CD4-positive, alpha-beta T cell treated with Interleukin-10 for 1 hour (primary cell): ENCODE data around the gene LRRC28.

Experiments used
- DNase-seq: peaks from one replicate; pipeline ENCODE4 v3.0.0-alpha.2; 2020

The LRRC28 gene

DNA sequence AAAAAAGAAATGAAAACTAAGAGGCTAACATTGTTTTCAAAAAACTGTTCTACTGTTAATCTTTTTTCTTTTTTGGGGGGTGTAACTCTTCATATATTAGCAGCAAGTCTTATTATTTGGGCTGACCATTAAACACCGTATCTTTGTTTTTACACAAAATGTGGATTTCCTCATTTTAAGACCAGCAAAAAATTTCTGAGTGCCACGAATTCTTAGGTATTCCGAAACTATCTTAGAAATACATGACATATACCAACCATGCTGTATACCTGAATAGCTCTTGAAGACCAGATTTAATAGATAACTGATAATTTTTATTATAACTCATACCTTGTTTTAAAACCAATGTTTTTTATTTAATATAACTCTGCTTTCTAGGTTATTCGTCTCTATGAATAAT lies 1.3 kb upstream of the LRRC28 start:
- DNase-seq, result no peak

DNA sequence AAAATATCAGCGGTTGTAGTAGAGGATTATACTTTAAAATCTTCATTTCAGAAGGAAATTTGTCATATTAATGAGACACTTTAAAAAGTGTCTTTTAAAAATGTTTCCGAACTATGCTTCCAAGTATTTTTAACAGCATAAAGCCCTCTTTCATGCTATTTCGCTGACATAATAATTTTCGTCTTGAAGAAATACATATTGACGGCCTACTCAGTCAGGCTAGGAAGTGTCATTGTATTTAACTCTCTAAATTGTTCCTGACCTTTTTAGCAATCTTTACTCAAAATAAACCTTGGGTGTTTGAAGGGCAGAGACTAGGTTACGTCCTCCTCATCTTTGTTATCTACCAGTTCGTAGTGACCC lies 806 bp upstream of the LRRC28 start:
- DNase-seq, result no peak

DNA sequence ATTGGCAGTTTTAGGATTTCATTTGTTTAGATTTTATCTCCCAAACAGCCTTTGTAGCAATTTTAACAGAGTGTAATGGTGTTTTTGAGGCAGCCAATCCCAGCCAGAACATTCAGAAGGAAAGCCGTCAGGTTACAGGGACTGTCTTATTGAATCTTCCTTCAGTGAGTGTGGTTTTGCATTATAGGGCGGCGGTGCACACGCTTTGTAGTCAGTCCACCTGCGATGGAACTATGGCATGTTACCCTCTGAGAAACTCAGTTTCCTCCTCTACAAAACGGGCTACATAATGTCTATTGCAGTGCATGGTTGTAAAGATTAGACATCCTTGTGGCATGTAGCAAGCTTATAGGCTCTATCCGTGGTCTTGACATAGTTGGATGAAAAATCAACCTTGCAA lies 1.0 kb downstream of the LRRC28 start:
- DNase-seq, result no peak

DNA sequence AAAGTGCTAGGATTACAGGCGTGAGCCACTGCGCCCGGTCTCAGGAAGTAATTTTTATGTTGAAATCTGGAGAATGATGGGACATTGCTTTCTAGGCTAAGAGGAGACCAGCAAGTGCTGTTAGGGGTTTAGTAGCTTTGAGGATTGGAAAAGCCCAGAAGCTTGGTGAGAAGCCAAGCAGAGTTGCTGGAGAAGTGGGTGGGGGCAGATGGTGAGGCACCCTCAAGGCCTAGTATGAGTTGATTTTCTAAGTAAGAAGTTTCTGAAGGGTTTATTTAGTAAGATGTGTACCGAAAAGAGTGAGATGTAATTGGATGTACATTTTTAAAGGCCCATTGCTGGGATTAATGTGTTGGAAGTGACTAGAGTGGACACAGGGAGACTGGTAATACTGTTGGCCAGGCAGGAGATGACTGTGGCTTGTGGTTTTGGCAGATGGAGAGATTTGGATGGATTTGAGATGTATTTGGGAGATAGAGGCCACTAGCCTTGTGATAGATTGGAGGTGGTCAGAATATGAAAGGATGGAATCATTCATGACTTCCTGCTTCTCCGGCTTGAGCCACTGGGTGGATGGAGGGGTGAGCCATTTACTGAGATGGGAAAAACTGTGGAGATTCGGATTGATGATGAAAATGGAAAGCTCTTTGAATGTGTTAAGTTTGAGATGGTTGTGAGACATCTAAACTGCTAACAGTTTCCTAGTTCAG lies 2.3 kb downstream of the LRRC28 start:
- no peak for DNase-seq

DNA sequence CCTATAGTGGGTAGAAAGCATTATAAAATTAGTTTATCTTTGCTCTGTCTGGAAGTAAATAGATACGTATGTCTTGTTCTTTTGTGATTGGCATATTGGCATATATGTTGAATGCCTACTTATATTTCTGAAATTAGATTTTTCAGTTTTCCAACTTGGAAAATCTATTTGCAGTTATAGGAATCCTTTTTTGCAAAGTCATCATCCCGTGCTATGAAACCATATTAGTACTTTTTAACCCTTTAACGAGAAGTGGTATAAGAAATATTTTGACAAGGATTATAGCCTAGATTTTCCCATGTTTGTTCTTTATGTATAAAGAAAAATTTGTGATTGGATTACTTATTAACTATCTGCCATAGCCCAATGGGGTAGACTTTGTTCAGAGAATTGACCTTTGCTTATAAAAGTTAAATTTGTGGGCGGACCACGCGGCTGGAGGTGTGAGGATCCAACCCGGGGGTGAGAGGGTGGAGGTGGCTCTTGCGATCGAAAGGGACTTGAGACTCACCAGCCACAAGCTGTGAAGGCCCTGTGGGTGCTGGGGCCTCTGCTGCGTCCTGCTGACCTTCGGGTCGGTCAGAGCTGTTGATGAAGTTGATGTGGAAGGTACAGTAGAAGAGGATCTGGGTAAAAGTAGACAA lies 5.9 kb downstream of the LRRC28 start:
- DNase-seq, result no peak

DNA sequence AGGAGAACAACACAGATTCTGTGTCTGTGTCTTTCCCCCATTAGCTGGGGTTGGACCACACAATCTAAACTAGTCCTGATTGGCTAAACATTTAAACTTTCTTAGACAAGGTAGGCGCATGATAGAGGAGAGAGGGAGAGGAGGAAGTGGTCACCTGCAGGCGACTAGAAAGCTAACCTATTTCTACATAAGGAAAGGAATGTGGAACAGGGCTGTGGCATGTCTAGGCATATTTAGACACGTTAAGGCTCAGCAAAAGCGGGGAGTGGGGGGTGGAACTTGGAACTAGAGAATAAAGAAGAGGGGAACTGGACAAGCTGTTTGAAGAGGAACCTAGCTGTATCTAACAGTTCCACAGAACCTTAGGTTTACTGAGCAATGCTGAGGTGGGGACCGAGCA lies 12.8 kb downstream of the LRRC28 start:
- DNase-seq, result no peak

DNA sequence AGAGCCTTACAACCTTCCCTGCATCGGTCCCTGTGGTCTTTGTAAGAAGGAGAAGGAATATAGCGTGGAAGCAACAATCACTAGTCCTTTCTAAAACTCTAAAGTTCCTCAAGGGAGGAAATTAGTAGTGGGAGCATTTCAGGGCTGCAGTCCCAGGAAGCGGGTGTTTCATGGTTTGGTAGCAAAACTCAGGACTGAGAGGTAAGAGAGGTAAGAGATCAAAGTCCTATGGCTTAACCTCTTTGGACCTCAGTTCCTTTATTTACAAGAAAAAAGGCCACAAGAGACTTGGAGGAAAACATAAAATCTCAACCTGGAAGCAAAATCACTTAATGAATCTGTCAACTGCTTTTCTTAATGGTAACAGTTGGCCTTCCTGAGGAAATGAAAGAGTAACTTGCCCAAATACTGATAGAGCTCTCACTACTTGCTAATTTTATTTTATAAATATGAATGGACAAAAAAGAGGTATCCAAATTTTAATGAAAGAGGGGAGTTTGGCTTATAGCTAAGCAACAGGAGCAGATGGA lies 14.3 kb downstream of the LRRC28 start:
- no peak for DNase-seq

DNA sequence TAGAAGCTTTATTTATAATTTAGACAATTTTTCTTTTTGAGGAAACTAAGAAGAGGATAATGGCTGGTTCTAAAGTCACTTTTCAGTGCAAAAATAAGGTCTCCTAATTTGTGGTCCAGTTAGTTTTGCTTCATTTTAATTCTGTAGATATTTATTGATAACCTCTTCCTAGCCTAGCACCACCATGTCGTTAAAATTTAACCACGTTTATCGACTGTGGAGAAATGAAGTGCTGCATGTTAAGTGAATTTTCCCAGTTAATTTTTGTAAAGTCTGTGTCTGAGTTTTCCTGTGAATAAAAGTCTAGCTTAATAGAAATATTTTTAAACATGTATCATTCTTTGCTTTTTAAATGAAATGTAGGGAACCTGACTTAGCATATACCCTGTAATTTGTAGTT lies 16.7 kb downstream of the LRRC28 start:
- no peak for DNase-seq

DNA sequence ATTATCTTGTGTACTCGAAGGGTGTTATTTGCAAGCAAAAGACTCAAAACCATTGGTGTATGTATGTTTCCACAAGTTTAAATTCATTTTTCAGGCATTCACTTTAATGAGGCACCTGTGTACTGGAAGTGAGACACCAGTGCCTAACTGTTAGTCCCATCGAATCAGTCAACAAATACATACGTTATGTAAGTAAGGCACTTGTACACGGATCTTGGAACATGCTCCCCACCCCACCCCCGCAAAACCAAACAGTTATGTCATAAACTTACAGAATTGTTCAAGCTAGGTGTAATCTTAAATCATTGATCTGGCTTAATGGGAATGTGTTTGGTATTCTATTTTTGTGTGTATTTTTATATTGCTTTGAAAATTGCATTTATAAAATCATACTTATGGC lies 17.1 kb downstream of the LRRC28 start:
- no peak for DNase-seq

DNA sequence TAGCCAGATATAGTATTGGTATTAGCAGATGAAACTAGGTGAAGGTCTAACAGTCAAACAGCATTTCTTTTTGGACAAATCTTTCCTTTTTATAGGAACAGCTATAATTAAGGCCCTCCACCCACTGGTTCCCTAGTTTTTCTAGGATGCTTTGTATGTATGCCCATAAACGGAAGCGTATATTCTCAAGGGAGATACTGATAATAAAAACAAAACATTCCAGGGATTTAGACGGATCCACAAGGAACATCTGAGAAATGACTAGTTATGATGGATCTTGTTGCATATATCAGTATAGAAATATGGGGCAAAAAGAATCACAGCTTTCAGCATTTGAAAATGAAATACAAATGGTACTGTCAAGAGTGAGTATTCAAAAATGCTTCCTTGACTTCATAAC lies 22.5 kb downstream of the LRRC28 start:
- DNase-seq, result no peak

DNA sequence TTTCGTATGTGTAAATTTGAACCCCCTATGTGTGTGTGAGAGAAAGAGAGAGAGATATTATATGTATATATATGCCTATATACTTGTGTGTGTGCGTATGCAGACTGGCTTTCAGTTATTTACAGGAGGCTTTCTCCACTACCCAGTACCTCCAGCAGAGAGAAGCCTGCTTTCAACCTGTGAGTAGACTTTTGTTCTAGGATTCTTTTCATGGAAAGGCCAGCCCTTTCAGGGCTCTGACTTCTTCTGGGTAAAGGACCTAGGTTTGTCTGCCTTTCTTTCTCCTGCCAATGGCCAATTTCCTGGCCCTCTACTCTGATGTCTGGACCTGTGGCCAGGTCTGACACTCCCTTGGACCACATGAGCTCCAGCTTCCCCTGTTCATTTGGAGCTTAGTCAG lies 23.8 kb downstream of the LRRC28 start:
- DNase-seq, result no peak

DNA sequence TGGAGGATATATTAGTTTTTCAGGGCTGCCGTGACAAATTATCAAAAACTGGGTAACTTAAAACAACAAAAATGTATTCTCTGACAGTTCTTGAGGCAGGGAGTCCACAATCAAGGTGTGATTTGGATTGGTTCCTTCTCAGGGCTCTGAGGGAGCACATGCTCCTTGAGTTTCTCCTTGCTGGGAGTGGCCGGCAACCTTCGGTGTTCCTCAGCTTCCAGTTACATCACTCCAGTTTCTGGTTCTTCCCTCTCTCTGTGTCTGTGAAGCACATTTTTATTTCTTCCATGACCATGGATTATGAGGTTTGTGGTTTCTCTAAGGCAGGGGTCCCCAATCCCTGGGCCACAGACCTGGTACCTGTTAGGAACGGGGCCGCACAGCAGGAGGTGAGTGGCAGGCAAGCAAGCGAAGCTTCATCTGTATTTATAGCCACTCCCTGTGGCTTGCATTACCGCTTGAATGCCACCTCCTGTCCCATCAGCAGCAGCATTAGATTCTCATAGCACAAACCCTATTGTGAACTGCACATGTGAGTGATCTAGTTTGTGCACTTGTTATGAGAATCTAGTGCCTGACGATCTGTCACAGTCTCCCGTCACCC lies 24.3 kb downstream of the LRRC28 start:
- no peak for DNase-seq

DNA sequence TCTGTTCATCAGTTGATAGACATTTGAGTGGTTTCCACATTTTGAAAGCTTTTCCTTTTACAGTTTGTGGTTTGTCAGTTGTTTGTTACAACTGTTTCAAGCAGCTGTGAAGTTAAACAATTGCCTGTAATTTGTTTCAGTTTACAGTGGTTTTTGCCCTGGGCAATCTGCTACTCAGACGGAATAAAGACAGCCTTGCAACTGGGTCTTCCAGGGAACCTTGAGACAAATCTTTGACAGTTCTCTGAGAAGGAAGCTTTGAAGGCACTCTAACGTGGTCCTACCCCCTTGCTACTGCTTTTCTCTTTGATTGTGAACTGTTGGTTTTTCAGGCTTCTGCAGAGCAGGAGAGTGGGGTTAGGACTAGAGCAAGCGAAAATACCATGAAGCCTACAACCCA lies 28.0 kb downstream of the LRRC28 start:
- DNase-seq, result no peak

DNA sequence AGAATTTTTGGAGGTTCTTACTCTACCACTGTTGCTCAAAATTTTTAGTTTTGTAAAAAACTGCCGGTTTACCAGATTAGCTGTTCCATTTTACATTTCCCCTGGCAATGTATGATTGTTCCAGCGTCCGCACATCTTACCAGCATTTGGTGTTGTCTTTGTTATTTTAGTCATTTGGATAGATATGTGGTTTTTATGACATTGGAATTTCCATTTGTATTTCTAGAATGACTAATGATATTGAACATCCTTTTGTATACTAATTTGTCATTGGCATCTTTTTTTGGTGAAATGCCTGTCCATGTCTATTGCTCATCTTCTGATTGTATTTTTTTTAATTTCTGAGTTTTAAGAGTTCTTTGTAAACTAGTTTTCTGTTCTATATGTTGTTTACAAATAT lies 28.5 kb downstream of the LRRC28 start:
- no peak for DNase-seq

DNA sequence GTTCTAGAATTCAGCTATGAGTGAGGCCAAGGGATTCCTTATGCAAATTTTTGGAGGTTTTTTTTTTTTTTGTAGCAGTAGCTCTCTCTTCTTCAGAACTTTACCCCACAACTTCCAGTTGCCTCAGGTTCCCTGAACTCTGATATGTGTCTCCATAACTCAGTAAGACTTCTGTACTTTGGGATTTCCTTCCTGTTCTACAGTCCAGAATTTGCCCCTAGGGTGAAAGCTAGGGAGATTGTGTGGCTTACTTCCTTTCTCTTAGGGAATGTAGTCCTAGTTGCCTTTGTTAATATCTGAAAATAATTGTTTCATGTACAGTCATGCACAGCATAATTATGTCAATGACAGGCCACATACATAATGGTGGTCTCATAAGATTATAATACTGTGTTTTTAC lies 30.8 kb downstream of the LRRC28 start:
- no peak for DNase-seq

DNA sequence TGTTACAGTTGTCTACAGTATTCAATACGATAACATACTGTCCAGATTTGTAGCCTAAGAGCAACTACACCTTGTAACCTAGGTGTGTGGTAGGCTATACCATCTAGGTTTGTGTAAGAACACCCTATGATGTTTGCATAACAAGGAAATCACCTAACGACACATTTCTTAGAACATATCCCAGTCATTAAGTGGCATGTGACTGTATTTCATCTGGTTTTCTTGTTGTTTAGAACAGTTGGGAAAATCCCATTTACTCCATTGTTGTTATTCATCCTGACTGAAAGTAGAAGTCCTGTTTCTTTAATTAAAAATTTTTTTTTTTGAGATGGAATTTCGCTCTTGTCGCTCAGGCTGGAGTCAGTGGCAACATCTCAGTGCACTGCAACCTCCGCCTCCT lies 31.3 kb downstream of the LRRC28 start:
- DNase-seq, result no peak

DNA sequence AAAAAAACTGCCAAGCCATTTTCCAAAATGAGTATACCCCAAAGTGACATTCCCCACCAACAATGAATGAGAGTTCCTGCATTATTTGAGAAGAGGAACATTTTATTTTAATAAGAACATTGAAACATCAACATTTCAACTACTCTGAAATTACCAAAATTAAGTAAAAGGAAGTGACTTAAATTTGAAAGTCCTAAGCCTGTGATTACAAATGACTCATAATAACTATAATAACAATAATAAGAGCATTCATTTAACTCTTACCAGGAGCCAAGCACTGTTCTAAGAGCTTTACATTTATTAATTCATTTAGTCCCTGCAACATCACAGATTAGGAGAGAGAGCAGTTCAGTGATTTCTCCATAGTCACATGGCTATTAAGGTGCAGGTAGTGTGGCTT lies 32.4 kb downstream of the LRRC28 start:
- no peak for DNase-seq

DNA sequence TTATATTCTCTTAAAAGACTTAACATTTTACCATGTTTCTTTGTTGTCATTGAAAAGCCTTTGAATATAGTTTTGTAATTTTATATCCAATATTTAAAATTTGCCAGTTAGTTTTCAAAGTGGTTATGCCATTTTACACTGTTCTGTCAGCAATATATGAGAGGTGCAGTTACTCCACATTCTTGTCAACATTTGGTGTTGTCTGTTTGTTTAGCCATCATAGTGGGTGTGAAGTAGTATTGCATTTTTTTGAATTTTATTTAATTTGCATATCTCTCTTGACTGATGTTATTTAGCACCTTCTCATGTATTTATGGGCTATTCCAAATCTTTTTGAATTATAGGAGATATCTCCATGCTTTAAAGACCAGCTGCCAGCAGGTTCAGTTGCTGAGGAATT lies 40.4 kb downstream of the LRRC28 start:
- DNase-seq, result no peak

DNA sequence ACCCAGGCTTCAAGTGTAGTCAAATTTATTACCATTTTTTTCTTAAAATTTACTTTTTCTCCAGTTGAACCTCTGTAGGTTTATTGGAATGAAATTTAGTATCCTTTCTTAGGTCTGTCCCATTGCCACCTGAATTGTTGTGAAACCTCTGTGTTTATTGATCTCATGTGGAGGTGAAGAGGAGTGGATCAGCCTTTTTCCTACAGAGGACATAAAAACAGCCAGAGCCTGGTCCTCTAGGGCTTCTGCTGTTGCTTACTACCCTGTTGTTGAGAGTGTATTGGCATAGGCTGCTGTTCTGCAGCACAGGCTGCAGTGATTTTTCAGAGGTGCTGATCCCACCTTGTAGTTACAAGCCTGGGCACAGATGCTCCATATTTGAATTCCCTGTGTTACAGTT lies 44.6 kb downstream of the LRRC28 start:
- DNase-seq, result no peak

DNA sequence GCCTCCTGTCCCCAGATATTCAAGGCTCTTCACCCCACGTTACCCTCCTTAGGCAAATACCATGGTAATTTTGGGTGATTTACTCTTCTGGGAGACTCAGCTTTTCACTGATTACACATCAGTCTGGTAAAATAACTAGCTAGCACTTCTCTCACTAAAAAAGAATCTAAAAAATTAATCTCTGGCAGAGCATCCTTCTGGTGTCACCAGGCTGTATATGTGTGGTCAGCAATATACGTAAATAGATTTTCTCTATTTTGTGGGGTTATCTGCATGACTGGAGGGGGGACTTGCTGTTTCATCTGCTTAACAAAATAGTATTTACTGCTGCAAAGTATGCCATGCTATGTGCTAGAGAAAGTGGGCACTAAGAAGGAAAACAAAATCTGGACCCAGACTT lies 45.1 kb downstream of the LRRC28 start:
- no peak for DNase-seq

DNA sequence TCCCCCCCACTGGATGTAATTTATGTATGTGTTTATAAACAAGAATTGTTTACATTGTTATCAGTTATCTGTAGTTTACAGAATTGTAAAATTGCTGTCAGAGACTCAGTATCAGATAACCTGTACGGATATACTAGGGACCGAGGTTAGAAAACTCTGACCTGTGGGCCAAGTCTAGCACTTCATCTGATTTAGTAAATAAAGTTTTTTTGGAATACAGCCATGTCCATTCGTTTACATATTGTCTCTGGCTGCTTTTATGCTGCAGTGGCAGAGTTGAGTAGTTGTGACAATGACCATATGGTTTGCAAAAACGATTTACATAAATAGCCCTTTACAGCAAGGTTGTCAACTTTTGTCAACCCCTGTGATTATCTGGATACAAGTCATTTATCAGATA lies 52.6 kb downstream of the LRRC28 start:
- DNase-seq, result no peak

DNA sequence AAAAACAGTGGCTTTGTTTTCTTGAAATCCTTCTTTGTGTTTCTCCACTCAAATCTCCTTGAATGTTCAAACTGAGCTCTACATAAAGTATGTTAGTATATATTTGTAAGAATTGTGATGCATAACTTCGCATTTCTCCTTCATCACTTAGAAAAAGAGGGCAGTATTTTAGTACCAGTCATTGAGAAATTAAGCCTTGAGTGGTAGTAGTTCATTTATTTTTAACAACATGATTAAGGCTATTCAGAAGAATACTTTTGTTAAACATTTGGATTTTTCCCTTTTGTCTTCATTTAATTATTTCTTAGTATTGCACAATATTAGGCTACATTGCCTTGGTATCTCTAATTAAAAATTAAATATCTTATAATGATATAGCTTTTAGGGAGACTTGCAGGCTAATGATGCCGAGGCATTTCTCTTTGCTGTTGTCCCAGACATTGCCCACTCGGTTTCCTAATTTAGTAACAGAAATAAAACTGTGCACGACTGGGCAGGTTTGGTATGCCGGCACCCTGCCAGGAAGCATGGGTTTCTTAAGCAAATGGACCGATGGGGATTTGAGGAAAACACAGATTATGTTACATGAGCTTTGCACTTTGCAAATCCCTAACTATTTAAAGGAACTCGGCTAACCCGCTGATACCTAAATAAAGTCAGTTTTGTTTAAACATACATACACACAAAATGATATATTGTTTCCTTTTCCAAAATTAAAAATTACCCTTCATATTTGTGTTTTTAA lies 54.7 kb downstream of the LRRC28 start:
- no peak for DNase-seq

DNA sequence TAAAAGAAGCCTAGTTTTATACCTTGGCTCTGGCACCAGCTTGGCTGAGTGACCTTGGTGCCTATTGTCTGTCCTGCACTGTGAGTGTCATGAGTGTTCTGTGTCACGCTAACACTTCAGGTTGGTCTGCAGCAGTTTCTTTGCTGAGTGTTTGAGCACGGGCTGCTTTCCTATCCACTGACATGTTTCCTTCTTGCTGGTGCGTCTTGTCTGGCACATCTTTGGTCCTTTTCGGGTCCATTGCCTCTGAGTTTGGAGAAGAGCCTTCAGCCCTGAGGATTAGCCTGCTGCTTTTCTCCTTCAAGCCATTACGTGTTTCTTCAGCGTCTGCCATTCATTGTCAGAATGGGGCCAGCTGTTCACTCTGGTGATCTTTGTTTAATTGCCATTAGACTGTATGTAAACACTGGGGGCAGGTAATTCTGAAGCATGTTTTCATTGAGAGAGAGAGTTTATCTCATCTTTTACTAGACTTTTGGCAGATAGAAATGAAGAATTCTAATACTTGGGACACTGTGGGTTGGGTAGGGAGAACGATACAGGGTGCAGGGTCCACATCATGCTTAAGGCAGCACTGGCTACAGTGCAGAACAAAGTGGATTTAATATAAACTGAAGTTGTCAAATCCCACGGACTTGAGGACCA lies 55.5 kb downstream of the LRRC28 start:
- no peak for DNase-seq
